H1 (cell line): Measurements from ENCODE around the gene GNAQ. TPM values are rescaled to one million over a fixed set of nuclear protein-coding genes. Genes with fewer than 3 reads are reported as not detected.

Source experiments
- CTCF ChIA-PET: fragments of 300-600 bp; sonication (Branson Sonifier 250); formaldehyde crosslinking; loops from one replicate; lab custom pipeline; 2021; ENCODE audit not compliant: partially characterized antibody; lab: Charles Lee
- POLR2A ChIA-PET: fragments of 300-600 bp; sonication (Branson Sonifier 250); formaldehyde crosslinking; loops from one replicate; lab custom pipeline; 2021; ENCODE audit warnings: inconsistent platforms; ENCODE audit not compliant: partially characterized antibody; lab: Charles Lee
- DNase-seq, 2 experiments: peaks; one replicate each; pipeline versions ENCODE4 v3.0.0 to v3.0.0-alpha.2; 2010 to 2022; ENCODE audit warnings: low spot score in 2 of 2, low read depth in 1 of 2, mixed read lengths in 1 of 2
- FAIRE-seq: peaks from 2 replicates; lab custom pipeline; 2011; peaks lifted over from hg19 to GRCh38; lab: Jason Lieb, UNC
- H2AFZ ChIP-seq: 2 replicates; pipeline ENCODE4 v1.8.1; 2012; ENCODE audit warnings: low read length, inconsistent platforms
- H2AK5ac ChIP-seq: 2 replicates; pipeline ENCODE4 v1.6.1; 2013; ENCODE audit warnings: low read depth, low read length
- H2BK120ac ChIP-seq: replicated peaks from 2 replicates; pipeline ENCODE3; 2013; ENCODE audit warnings: low read depth, low read length, inconsistent platforms
- H2BK12ac ChIP-seq: 2 replicates; pipeline ENCODE4 v1.6.1; 2013; ENCODE audit warnings: low read depth, low read length
- H2BK15ac ChIP-seq: 2 replicates; pipeline ENCODE4 v1.6.1; 2013; ENCODE audit warnings: low read length
- H2BK20ac ChIP-seq: 2 replicates; pipeline ENCODE4 v1.6.1; 2013; ENCODE audit warnings: low read length
- H2BK5ac ChIP-seq: 2 replicates; pipeline ENCODE4 v1.6.1; 2013; ENCODE audit warnings: low read depth, low read length
- H3K14ac ChIP-seq: 2 replicates; pipeline ENCODE4 v1.6.1; 2013; ENCODE audit warnings: inconsistent platforms; ENCODE audit not compliant: insufficient read length
- H3K18ac ChIP-seq: 2 replicates; pipeline ENCODE4 v1.6.1; 2013; ENCODE audit warnings: low read length; ENCODE audit errors: extremely low read depth
- H3K23ac ChIP-seq: 2 replicates; pipeline ENCODE4 v1.6.1; 2013; ENCODE audit warnings: inconsistent platforms; ENCODE audit not compliant: insufficient read length
- H3K23me2 ChIP-seq: 2 replicates; pipeline ENCODE4 v1.6.1; 2013; ENCODE audit warnings: low read depth, low read length
- H3K27ac ChIP-seq: 2 replicates; pipeline ENCODE4 v1.6.1; 2011; ENCODE audit warnings: low read depth, low read length, inconsistent platforms
- H3K27me3 ChIP-seq, 4 experiments: replicated peaks in 1 of 4; 1 replicate in 1 of 4; 2 replicates in 3 of 4; pipeline versions ENCODE4 v1.6.1 to v1.8.1; 2011 to 2013; ENCODE audit warnings: low read length in 3 of 4, mild to moderate bottlenecking in 3 of 4, inconsistent platforms in 2 of 4, mixed read lengths in 2 of 4, moderate library complexity in 1 of 4; ENCODE audit not compliant: control insufficient read depth in 3 of 4, insufficient read depth in 3 of 4; ENCODE audit errors: extremely low read depth in 1 of 4
- H3K36me3 ChIP-seq, 4 experiments: 2 replicates each; pipeline versions ENCODE4 v1.6.1 to v1.8.1; 2011 to 2013; ENCODE audit warnings: mild to moderate bottlenecking in 4 of 4, low read length in 3 of 4, moderate library complexity in 2 of 4, control low read depth in 1 of 4, inconsistent platforms in 1 of 4; ENCODE audit not compliant: insufficient read depth in 4 of 4, control insufficient read depth in 2 of 4
- H3K4ac ChIP-seq: replicated peaks from 2 replicates; pipeline ENCODE3; 2013; ENCODE audit warnings: low read length, low read depth, mixed read lengths, inconsistent platforms; ENCODE audit not compliant: insufficient read length
- H3K4me1 ChIP-seq, 4 experiments: replicated peaks in 1 of 4; 1 replicate in 1 of 4; 2 replicates in 3 of 4; pipeline versions ENCODE4 v1.6.1 to v1.8.1; 2011 to 2013; ENCODE audit warnings: low read length in 3 of 4, inconsistent platforms in 2 of 4, mixed read lengths in 1 of 4; ENCODE audit not compliant: insufficient read depth in 4 of 4, control insufficient read depth in 3 of 4
- H3K4me2 ChIP-seq, 2 experiments: 2 replicates each; pipeline versions ENCODE4 v1.6.1 to v1.8.1; 2011 to 2013; ENCODE audit warnings: low read depth in 2 of 2, low read length in 2 of 2, control low read depth in 1 of 2, inconsistent platforms in 1 of 2, mild to moderate bottlenecking in 1 of 2; ENCODE audit not compliant: insufficient read depth in 1 of 2
- H3K4me3 ChIP-seq, 4 experiments: fragments of 200-600, 300-600 bp in 1 of 4; sonication (generic), shearing (Covaris generic), sonication (Bioruptor Twin) in 1 of 4; 2 replicates each; pipeline versions ENCODE4 v1.5.1 to v1.8.1; 2011 to 2016; ENCODE audit warnings: low read length in 4 of 4, low read depth in 3 of 4, control low read depth in 2 of 4, inconsistent platforms in 2 of 4, mild to moderate bottlenecking in 2 of 4, mixed read lengths in 1 of 4, moderate library complexity in 1 of 4; ENCODE audit not compliant: insufficient read depth in 2 of 4; ENCODE audit errors: extremely low read depth in 1 of 4
- H3K56ac ChIP-seq: replicated peaks from 2 replicates; pipeline ENCODE3; 2013; ENCODE audit warnings: low read depth, mild to moderate bottlenecking, mixed read lengths, low read length, inconsistent platforms; ENCODE audit not compliant: insufficient read length
- H3K79me1 ChIP-seq: 2 replicates; pipeline ENCODE4 v1.6.1; 2013; ENCODE audit warnings: low read depth, low read length, control low read depth
- H3K79me2 ChIP-seq, 2 experiments: 2 replicates each; pipeline versions ENCODE4 v1.6.1 to v1.8.1; 2012 to 2013; ENCODE audit warnings: low read length in 2 of 2, mild to moderate bottlenecking in 2 of 2, inconsistent platforms in 1 of 2; ENCODE audit not compliant: insufficient read depth in 2 of 2, control insufficient read depth in 1 of 2
- H3K9ac ChIP-seq, 4 experiments: replicated peaks in 1 of 4; 1 replicate in 1 of 4; 2 replicates in 3 of 4; pipeline versions ENCODE4 v1.6.1 to v1.8.1; 2011 to 2013; ENCODE audit warnings: low read depth in 3 of 4, low read length in 3 of 4, control low read depth in 2 of 4, mild to moderate bottlenecking in 2 of 4, moderate library complexity in 2 of 4, inconsistent platforms in 1 of 4; ENCODE audit errors: extremely low read depth in 1 of 4
- H3K9me3 ChIP-seq, 2 experiments: 2 replicates each; pipeline versions ENCODE4 v1.6.1 to v1.8.1; 2012 to 2013; ENCODE audit warnings: mild to moderate bottlenecking in 2 of 2, moderate library complexity in 2 of 2, control low read depth in 1 of 2, inconsistent platforms in 1 of 2, low read depth in 1 of 2, low read length in 1 of 2, mixed read lengths in 1 of 2; ENCODE audit not compliant: insufficient read depth in 2 of 2
- H4K20me1 ChIP-seq, 2 experiments: replicated peaks in 1 of 2; 2 replicates each; pipeline versions ENCODE3 to v1.8.1; 2011 to 2013; ENCODE audit warnings: inconsistent platforms in 2 of 2, low read length in 2 of 2, mild to moderate bottlenecking in 1 of 2; ENCODE audit not compliant: insufficient read depth in 2 of 2, control insufficient read depth in 1 of 2
- H4K5ac ChIP-seq: 2 replicates; pipeline ENCODE4 v1.6.1; 2013; ENCODE audit warnings: low read length, low read depth, mixed read lengths, inconsistent platforms; ENCODE audit not compliant: insufficient read length
- H4K8ac ChIP-seq: 2 replicates; pipeline ENCODE4 v1.8.0; 2013; ENCODE audit warnings: mild to moderate bottlenecking, moderate library complexity, low read length, inconsistent platforms; ENCODE audit not compliant: insufficient read depth; ENCODE audit errors: extremely low read depth
- H4K91ac ChIP-seq: replicated peaks from 2 replicates; pipeline ENCODE3; 2013; ENCODE audit warnings: low read length, mixed read lengths, inconsistent platforms; ENCODE audit not compliant: insufficient read length
- CHD2 ChIP-seq: IDR thresholded peaks from 2 replicates; pipeline ENCODE4 v1.6.1; 2012; ENCODE audit warnings: low read length, improper control_type of control experiment
- HDAC2 ChIP-seq, 2 experiments: fragments of 300-600 bp in 1 of 2; sonication (generic) in 1 of 2; IDR thresholded peaks; 2 replicates each; pipeline ENCODE4 v1.6.1; 2011 to 2012; ENCODE audit warnings: low read depth in 2 of 2, low read length in 2 of 2, mild to moderate bottlenecking in 2 of 2, moderate library complexity in 2 of 2, borderline replicate concordance in 1 of 2, inconsistent platforms in 1 of 2
- NANOG ChIP-seq: IDR thresholded peaks from 2 replicates; pipeline ENCODE4 v1.6.1; 2011; ENCODE audit warnings: low read length, low read depth, mild to moderate bottlenecking, inconsistent platforms; ENCODE audit not compliant: insufficient read depth, poor library complexity, severe bottlenecking
- TAF7 ChIP-seq: optimal IDR thresholded peaks from 2 replicates; pipeline ENCODE3; 2011; ENCODE audit warnings: low read depth, mild to moderate bottlenecking, inconsistent platforms, low read length, moderate library complexity, borderline replicate concordance
- TBP ChIP-seq: IDR thresholded peaks from 2 replicates; pipeline ENCODE4 v1.6.1; 2011; ENCODE audit warnings: low read depth, low read length, improper control_type of control experiment
- ZNF274 ChIP-seq: IDR thresholded peaks from 2 replicates; pipeline ENCODE4 v1.7.0; 2012; ENCODE audit warnings: low read length, borderline replicate concordance; ENCODE audit errors: extremely low read depth
- WGBS, 2 experiments: shearing (Covaris generic) in 1 of 2; methylation state at CpG; one replicate each; pipeline versions ENCODE4 v1.1.6 to v1.1.7; 2013 to 2015; ENCODE audit warnings: low lambda C conversion rate in 2 of 2, mixed read lengths in 2 of 2, inconsistent platforms in 1 of 2, low coverage in 1 of 2, missing lambda C conversion rate in 1 of 2; ENCODE audit not compliant: insufficient replicate concordance in 2 of 2, insufficient coverage in 1 of 2, insufficient read length in 1 of 2; ENCODE audit errors: extremely low coverage in 1 of 2, missing lambda C conversion rate in 1 of 2; 5-methylcytosine and 5-hydroxymethylcytosine counted together
- polyA plus RNA-seq, 7 experiments: library from polyadenylated mRNA; depleted of rRNA in 3 of 7; stranded (reverse) in 5 of 7; unstranded in 2 of 7; fragments of >200 nt in 5 of 7; fragments of 200-250 nt in 2 of 7; gene quantifications; 1 replicate in 5 of 7; 2 replicates in 1 of 7; 4 replicates in 1 of 7; pipeline versions ENCODE4 v1.2.1 to v1.2.3, GENCODE V29; 2011 to 2013; ENCODE audit warnings: missing spikeins in 2 of 7, mixed read lengths in 2 of 7
- total RNA-seq: library from RNA; stranded (reverse); fragmentation: NEBNext Ultra II Directional; extraction: Animal tissue kit (Norgen Biotek cat#: 25700); gene quantifications from 2 replicates; pipeline ENCODE4 v1.2.1, GENCODE V29; 2021

Gene GNAQ
- total and polyA plus RNA-seq, 2 of the 8 experiments (the other 6 are each of a cell fraction or from before 2014, with no cell fraction given) = 22.8 to 63.8 TPM

- no peak overlapping the region for H2BK15ac ChIP-seq
- no peak overlapping the region for H3K4me2 ChIP-seq
- no peak overlapping the region for H2BK12ac ChIP-seq
- no peak overlapping the region for H3K27ac ChIP-seq
- no peaks in the 10 kb centered on the region for H3K9me3 ChIP-seq
- peaks cover 4 to 5% of the 10 kb centered on the region in 2 experiments for H4K20me1 ChIP-seq
- H3K18ac ChIP-seq = no peak overlapping the region
- H3K4ac ChIP-seq = no peak overlapping the region
- H3K4me3 ChIP-seq = no peak overlapping the region
- H4K5ac ChIP-seq = no peak overlapping the region
- no peak overlapping the region for H4K8ac ChIP-seq
- H3K14ac ChIP-seq = no peak overlapping the region
- H3K23me2 ChIP-seq = no peaks in the 10 kb centered on the region
- WGBS, 2 experiments = 92% methylated on average over 3 of the region's 3 CpGs; no CpG with 5 or more reads in 1 of the 2 experiments
- peaks cover 2 to 93% of the 10 kb centered on the region in 2 experiments for H3K79me2 ChIP-seq
- no peak overlapping the region for H2AFZ ChIP-seq
- no peak overlapping the region for H2BK120ac ChIP-seq
- H3K79me1 ChIP-seq = peaks cover 11% of the 10 kb centered on the region
- no peak overlapping the region for H4K91ac ChIP-seq
- no peaks in the 10 kb centered on the region for H3K27me3 ChIP-seq
- no peak overlapping the region for H2BK5ac ChIP-seq
- no peak overlapping the region for H2BK20ac ChIP-seq
- H3K4me1 ChIP-seq = peaks cover 4 to 12% (median 7%) of the 10 kb centered on the region in 4 experiments; a peak in 5 of 7 replicates
- H3K23ac ChIP-seq = no peak overlapping the region
- DNase-seq = no peak
- ChIA-PET POLR2A (no interaction called here), CTCF (interaction anchor here (1.0 to 1.7 kb wide), 2 partner anchors 13 to 40 kb away, joined by 4 to 6 read pairs; no protein-coding TSS in a partner anchor)
- H3K36me3 ChIP-seq = no peaks in the 10 kb centered on the region
- H3K9ac ChIP-seq = no peak overlapping the region
- H2AK5ac ChIP-seq = no peak overlapping the region
- FAIRE-seq = no peak
- no peak overlapping the region for H3K56ac ChIP-seq
- no peak for TF ChIP-seq NANOG
- TF ChIP-seq TAF7 = no peak
- no peak for TF ChIP-seq HDAC2 (IDR thresholded peaks at IDR 0.05; ENCODE audit: borderline replicate concordance in 1 of 2, low read depth in 2 of 2, low read length in 2 of 2)
- TF ChIP-seq ZNF274 = no peak
- no peak for TF ChIP-seq CHD2
- TF ChIP-seq TBP = no peak
Measured at GRCh38 chr9:78017190-78017693, 14.4 kb downstream of the GNAQ start.
